Smooth muscle cell (in vitro differentiated cells): Measurements from ENCODE around the gene SPATA13. TPM values are rescaled to one million over a fixed set of nuclear protein-coding genes. Genes with fewer than 3 reads are reported as not detected.

Experiments
- DNase-seq: peaks from one replicate; lab custom pipeline; 2025; ENCODE audit not compliant: unreplicated experiment; lab: John Stamatoyannopoulos, UW
- H2AFZ ChIP-seq: fragments of 200-600 bp; sonication (generic); 2 replicates; pipeline ENCODE4 v1.6.0; 2016; ENCODE audit warnings: antibody characterized with exemption, low read depth, mild to moderate bottlenecking
- H3F3A ChIP-seq: fragments of 200-600 bp; sonication (generic); 2 replicates; pipeline ENCODE4 v1.6.0; 2017; ENCODE audit warnings: antibody characterized with exemption, low read depth
- H3K27ac ChIP-seq: fragments of 200-600 bp; sonication (generic); 2 replicates; pipeline ENCODE4 v1.5.1; 2016; ENCODE audit warnings: low read depth, mild to moderate bottlenecking
- H3K27me3 ChIP-seq: fragments of 200-600 bp; sonication (generic); 2 replicates; pipeline ENCODE4 v1.6.1; 2016; ENCODE audit warnings: low read depth, mild to moderate bottlenecking
- H3K36me3 ChIP-seq: fragments of 200-600 bp; sonication (generic); 2 replicates; pipeline ENCODE4 v1.5.1; 2016; ENCODE audit warnings: low read depth
- H3K4me1 ChIP-seq: fragments of 200-600 bp; sonication (generic); 2 replicates; pipeline ENCODE4 v1.5.1; 2016; ENCODE audit warnings: low read depth
- H3K4me2 ChIP-seq: fragments of 200-600 bp; sonication (generic); 2 replicates; pipeline ENCODE4 v1.6.0; 2016; ENCODE audit warnings: mild to moderate bottlenecking
- H3K4me3 ChIP-seq: fragments of 200-600 bp; sonication (generic); 2 replicates; pipeline ENCODE4 v1.5.1; 2016; ENCODE audit warnings: mild to moderate bottlenecking
- H3K79me2 ChIP-seq: fragments of 200-600 bp; sonication (generic); 2 replicates; pipeline ENCODE4 v1.6.0; 2016; ENCODE audit warnings: low read depth, mild to moderate bottlenecking
- H3K9ac ChIP-seq: fragments of 200-600 bp; sonication (generic); 2 replicates; pipeline ENCODE4 v1.6.0; 2016; ENCODE audit warnings: low read depth
- H3K9me3 ChIP-seq: fragments of 200-600 bp; sonication (generic); replicated peaks from 2 replicates; pipeline ENCODE4 v1.5.1; 2016; ENCODE audit warnings: low read depth
- H4K20me1 ChIP-seq: fragments of 200-600 bp; sonication (generic); 2 replicates; pipeline ENCODE4 v1.6.0; 2016; ENCODE audit warnings: low read depth
- CTCF ChIP-seq: fragments of 200-600 bp; sonication (generic); IDR thresholded peaks from 2 replicates; pipeline ENCODE4 v1.5.1; 2017; ENCODE audit warnings: borderline replicate concordance, mild to moderate bottlenecking, antibody characterized with exemption; ENCODE audit not compliant: insufficient read depth, poor library complexity, severe bottlenecking
- WGBS: methylation state at CpG from one replicate; pipeline ENCODE4 v1.1.7; 2016; ENCODE audit warnings: low lambda C conversion rate; 5-methylcytosine and 5-hydroxymethylcytosine counted together
- polyA plus RNA-seq: library from polyadenylated mRNA; unstranded; fragments of >200 nt; fragmentation: Nextera tagmentation; extraction: Ambion mirVana; gene quantifications from 2 replicates; pipeline ENCODE4 v1.2.1, GENCODE V29; 2016
- total RNA-seq: library from RNA; depleted of rRNA; stranded (reverse); fragments of >200 nt; gene quantifications from 2 replicates; pipeline ENCODE4 v1.2.3, GENCODE V29; 2014

SPATA13 gene
- total and polyA plus RNA-seq, 2 experiments from 2014 or later: 7.1 to 16.6 TPM

- no peaks in the 10 kb centered on the region for H3F3A ChIP-seq
- H3K4me3 ChIP-seq: no peak overlapping the region
- 97% methylated on average over 38 of the region's 38 CpGs for WGBS
- no peaks in the 10 kb centered on the region for H3K79me2 ChIP-seq
- no peaks in the 10 kb centered on the region for H3K9me3 ChIP-seq
- H3K4me2 ChIP-seq: no peak overlapping the region
- no peak for TF ChIP-seq CTCF
- H2AFZ ChIP-seq: no peak overlapping the region
- no peaks in the 10 kb centered on the region for H3K4me1 ChIP-seq
- H4K20me1 ChIP-seq: no peaks in the 10 kb centered on the region
- H3K36me3 ChIP-seq: no peaks in the 10 kb centered on the region
- DNase-seq: no peak
- H3K27me3 ChIP-seq: no peaks in the 10 kb centered on the region
- H3K27ac ChIP-seq: no peak overlapping the region
- H3K9ac ChIP-seq: no peak overlapping the region
These were observed 167.6 kb downstream of the SPATA13 start for GRCh38 chr13:24328145-24328544.

- Histone ChIP-seq H4K20me1 (no peaks in the 10 kb centered on the region), H3K36me3 (no peaks in the 10 kb centered on the region), H3K27me3 (no peaks in the 10 kb centered on the region), H3K9ac (no peak overlapping the region), H2AFZ (no peak overlapping the region), H3K4me3 (no peak overlapping the region), H3K27ac (no peak overlapping the region), H3K4me2 (no peak overlapping the region), H3F3A (no peaks in the 10 kb centered on the region), H3K4me1 (no peaks in the 10 kb centered on the region), H3K79me2 (no peaks in the 10 kb centered on the region), H3K9me3 (no peaks in the 10 kb centered on the region)
- no peak for DNase-seq
- TF ChIP-seq CTCF: no peak
- 98% methylated on average over 33 of the region's 36 CpGs for WGBS
These were observed 178.2 kb downstream of the SPATA13 start for GRCh38 chr13:24338721-24339120.

- WGBS: 98% methylated on average over 12 of the region's 35 CpGs
- TF ChIP-seq CTCF: no peak
- no peak overlapping the region for H3K27ac ChIP-seq
These were observed 179.6 kb downstream of the SPATA13 start for GRCh38 chr13:24339937-24340607.

GRCh38 chr13:24340608-24340955, 180.1 kb downstream of the SPATA13 start:
- H3F3A ChIP-seq: no peaks in the 10 kb centered on the region
- DNase-seq: no peak
- no peaks in the 10 kb centered on the region for H4K20me1 ChIP-seq
- no peaks in the 10 kb centered on the region for H3K36me3 ChIP-seq
- no peaks in the 10 kb centered on the region for H3K4me1 ChIP-seq
- H3K4me3 ChIP-seq: no peak overlapping the region
- 98% methylated on average over 26 of the region's 26 CpGs for WGBS
- no peak for TF ChIP-seq CTCF
- H3K27me3 ChIP-seq: no peaks in the 10 kb centered on the region
- H3K4me2 ChIP-seq: no peak overlapping the region
- H3K27ac ChIP-seq: no peak overlapping the region
- no peak overlapping the region for H2AFZ ChIP-seq
- H3K9me3 ChIP-seq: no peaks in the 10 kb centered on the region
- H3K9ac ChIP-seq: no peak overlapping the region
- no peaks in the 10 kb centered on the region for H3K79me2 ChIP-seq

More at GRCh38 chr13:24339937-24340607, 179.6 kb downstream of the SPATA13 start:
- no peak overlapping the region for H3K4me3 ChIP-seq
- no peak for DNase-seq
- H3K27me3 ChIP-seq: no peaks in the 10 kb centered on the region
- no peaks in the 10 kb centered on the region for H4K20me1 ChIP-seq
- H3K9me3 ChIP-seq: no peaks in the 10 kb centered on the region
- no peak overlapping the region for H3K9ac ChIP-seq
- H3K4me2 ChIP-seq: no peak overlapping the region
- no peaks in the 10 kb centered on the region for H3K4me1 ChIP-seq
- no peaks in the 10 kb centered on the region for H3K79me2 ChIP-seq
- H3K36me3 ChIP-seq: no peaks in the 10 kb centered on the region
- no peak overlapping the region for H2AFZ ChIP-seq
- H3F3A ChIP-seq: no peaks in the 10 kb centered on the region
